Measurements from ENCODE around the gene MED25.

MED25 gene

DNA sequence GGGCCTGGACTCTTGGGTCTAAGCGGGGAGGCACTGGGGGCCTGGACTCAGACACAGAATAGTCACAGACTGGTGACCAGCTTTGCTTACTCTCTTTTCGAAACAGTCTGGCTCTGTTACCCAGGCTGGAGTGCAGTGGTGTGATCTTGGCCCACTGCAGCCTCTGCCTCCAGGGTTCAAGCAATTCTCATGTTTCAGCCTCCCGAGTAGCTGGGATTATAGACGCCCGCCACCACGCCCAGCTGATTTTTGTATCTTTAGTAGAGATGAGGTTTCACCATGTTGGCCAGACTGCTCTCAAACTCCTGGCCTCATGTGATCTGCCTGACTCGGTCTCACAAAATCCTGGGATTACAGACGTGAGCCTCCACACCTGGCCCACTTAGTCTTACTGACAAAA lies 11.1 kb downstream of the MED25 start:
- Histone ChIP-seq H3K27me3 (ENCODE audit: insufficient read depth, poor library complexity, severe bottlenecking) (no peaks in the 10 kb centered on the region), H3K27ac (replicated peaks) (no peak overlapping the region), H3K4me3 (replicated peaks; ENCODE audit: insufficient read depth, low read length) (no peak overlapping the region)
- TF ChIP-seq GABPA (IDR thresholded peaks at IDR 0.05; ENCODE audit: low read depth) (no peak), REST (IDR thresholded peaks at IDR 0.05; ENCODE audit: insufficient replicate concordance, low read depth) (no peak), SPI1 (IDR thresholded peaks at IDR 0.05; ENCODE audit: borderline replicate concordance, low read depth) (no peak), POLR2AphosphoS5 (IDR thresholded peaks at IDR 0.05; ENCODE audit: low read depth) (no peak)
- TF ChIP-seq, protein P1, sequence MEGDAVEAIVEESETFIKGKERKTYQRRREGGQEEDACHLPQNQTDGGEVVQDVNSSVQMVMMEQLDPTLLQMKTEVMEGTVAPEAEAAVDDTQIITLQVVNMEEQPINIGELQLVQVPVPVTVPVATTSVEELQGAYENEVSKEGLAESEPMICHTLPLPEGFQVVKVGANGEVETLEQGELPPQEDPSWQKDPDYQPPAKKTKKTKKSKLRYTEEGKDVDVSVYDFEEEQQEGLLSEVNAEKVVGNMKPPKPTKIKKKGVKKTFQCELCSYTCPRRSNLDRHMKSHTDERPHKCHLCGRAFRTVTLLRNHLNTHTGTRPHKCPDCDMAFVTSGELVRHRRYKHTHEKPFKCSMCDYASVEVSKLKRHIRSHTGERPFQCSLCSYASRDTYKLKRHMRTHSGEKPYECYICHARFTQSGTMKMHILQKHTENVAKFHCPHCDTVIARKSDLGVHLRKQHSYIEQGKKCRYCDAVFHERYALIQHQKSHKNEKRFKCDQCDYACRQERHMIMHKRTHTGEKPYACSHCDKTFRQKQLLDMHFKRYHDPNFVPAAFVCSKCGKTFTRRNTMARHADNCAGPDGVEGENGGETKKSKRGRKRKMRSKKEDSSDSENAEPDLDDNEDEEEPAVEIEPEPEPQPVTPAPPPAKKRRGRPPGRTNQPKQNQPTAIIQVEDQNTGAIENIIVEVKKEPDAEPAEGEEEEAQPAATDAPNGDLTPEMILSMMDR (IDR thresholded peaks at IDR 0.05; ENCODE audit: insufficient read depth, low read length): no peak
- no peak for DNase-seq (ENCODE audit: low read depth in 1 of 2, low spot score in 1 of 2)

DNA sequence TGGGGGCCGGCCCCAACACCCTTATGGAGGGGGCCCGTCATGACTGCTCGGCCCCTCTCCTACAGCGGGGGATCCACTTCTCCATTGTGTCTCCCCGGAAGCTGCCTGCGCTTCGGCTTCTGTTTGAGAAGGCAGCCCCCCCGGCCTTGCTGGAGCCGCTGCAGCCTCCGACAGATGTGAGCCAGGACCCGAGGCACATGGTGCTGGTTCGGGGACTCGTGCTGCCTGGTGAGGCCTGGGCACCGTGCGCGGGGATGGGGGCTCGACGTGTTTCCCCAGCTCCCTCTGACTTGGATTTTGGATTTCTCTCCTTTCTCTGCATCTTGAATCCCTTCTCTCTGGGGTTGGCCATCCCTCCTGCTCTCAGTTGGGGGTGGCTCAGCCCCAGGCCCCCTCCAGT lies 11.6 kb downstream of the MED25 start:
- Histone ChIP-seq H3K4me3 (replicated peaks; ENCODE audit: insufficient read depth, low read length) (no peak overlapping the region), H3K27me3 (ENCODE audit: insufficient read depth, poor library complexity, severe bottlenecking) (no peaks in the 10 kb centered on the region), H3K27ac (replicated peaks) (no peak overlapping the region)
- TF ChIP-seq POLR2AphosphoS5 (IDR thresholded peaks at IDR 0.05; ENCODE audit: low read depth) (no peak), SPI1 (IDR thresholded peaks at IDR 0.05; ENCODE audit: borderline replicate concordance, low read depth) (no peak), REST (IDR thresholded peaks at IDR 0.05; ENCODE audit: insufficient replicate concordance, low read depth) (no peak), GABPA (IDR thresholded peaks at IDR 0.05; ENCODE audit: low read depth) (no peak)
- TF ChIP-seq, protein P1 (IDR thresholded peaks at IDR 0.05; ENCODE audit: insufficient read depth, low read length): no peak
- no peak for DNase-seq (ENCODE audit: low read depth in 1 of 2, low spot score in 1 of 2)

DNA sequence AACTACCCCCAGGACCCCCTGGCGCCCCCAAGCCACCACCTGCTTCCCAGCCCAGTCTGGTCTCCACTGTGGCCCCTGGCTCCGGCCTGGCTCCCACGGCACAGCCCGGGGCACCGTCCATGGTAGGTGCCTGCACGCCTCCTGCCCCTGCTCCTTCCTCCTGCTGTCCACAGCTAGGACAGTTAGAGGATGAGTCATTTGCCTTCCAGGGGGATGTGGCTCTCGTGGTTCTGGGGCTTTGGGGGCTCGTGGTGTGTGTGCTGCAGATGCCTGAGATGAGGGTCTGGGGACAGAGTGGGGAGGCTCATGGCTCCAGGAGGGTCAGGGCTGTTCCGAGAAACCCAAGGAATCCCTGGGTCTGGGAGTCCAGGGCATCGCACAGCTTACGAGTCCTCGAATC lies 12.7 kb downstream of the MED25 start:
- no peak for DNase-seq (ENCODE audit: low read depth in 1 of 2, low spot score in 1 of 2)
- H3K27me3 ChIP-seq (ENCODE audit: insufficient read depth, poor library complexity, severe bottlenecking): no peaks in the 10 kb centered on the region
- no peak overlapping the region for H3K27ac ChIP-seq (replicated peaks)
- no peak overlapping the region for H3K4me3 ChIP-seq (replicated peaks; ENCODE audit: insufficient read depth, low read length)
- TF ChIP-seq POLR2AphosphoS5 (IDR thresholded peaks at IDR 0.05; ENCODE audit: low read depth) (no peak), REST (IDR thresholded peaks at IDR 0.05; ENCODE audit: insufficient replicate concordance, low read depth) (no peak), SPI1 (IDR thresholded peaks at IDR 0.05; ENCODE audit: borderline replicate concordance, low read depth) (no peak), GABPA (IDR thresholded peaks at IDR 0.05; ENCODE audit: low read depth) (no peak)
- TF ChIP-seq, protein P1 (IDR thresholded peaks at IDR 0.05; ENCODE audit: insufficient read depth, low read length): no peak
